H9 (cell line): Measurements from ENCODE around the gene TMEM220. TPM values are rescaled to one million over a fixed set of nuclear protein-coding genes. Genes with fewer than 3 reads are reported as not detected.

Source experiments
- DNase-seq: peaks from one replicate; pipeline ENCODE4 v3.0.0-alpha.2; 2017
- H2AFZ ChIP-seq: one replicate; pipeline ENCODE4 v1.6.1; 2013; ENCODE audit warnings: mild to moderate bottlenecking, low read length, control low read depth, moderate library complexity
- H2AK5ac ChIP-seq: 2 replicates; pipeline ENCODE4 v1.6.1; 2013; ENCODE audit warnings: low read length, control low read depth, mixed read lengths; ENCODE audit not compliant: insufficient read length
- H2BK120ac ChIP-seq: one replicate; pipeline ENCODE4 v1.6.1; 2013; ENCODE audit warnings: low read depth, mild to moderate bottlenecking, low read length, control low read depth, inconsistent platforms; ENCODE audit not compliant: poor library complexity, severe bottlenecking
- H2BK12ac ChIP-seq: 2 replicates; pipeline ENCODE4 v1.6.1; 2013; ENCODE audit warnings: low read length, control low read depth, mixed read lengths, low read depth; ENCODE audit not compliant: insufficient read length
- H2BK15ac ChIP-seq: 2 replicates; pipeline ENCODE4 v1.6.1; 2013; ENCODE audit warnings: low read depth, low read length, control low read depth
- H2BK20ac ChIP-seq: one replicate; pipeline ENCODE4 v1.6.1; 2013; ENCODE audit warnings: low read depth, mild to moderate bottlenecking, low read length, control low read depth, inconsistent platforms; ENCODE audit not compliant: poor library complexity, severe bottlenecking
- H2BK5ac ChIP-seq: 2 replicates; pipeline ENCODE4 v1.6.1; 2013; ENCODE audit warnings: low read length, control low read depth, mixed read lengths; ENCODE audit not compliant: insufficient read length
- H3K14ac ChIP-seq: 2 replicates; pipeline ENCODE4 v1.6.1; 2013; ENCODE audit warnings: low read length, control low read depth; ENCODE audit not compliant: insufficient read depth
- H3K18ac ChIP-seq: 2 replicates; pipeline ENCODE4 v1.6.1; 2013; ENCODE audit warnings: low read depth, mild to moderate bottlenecking, mixed read lengths, low read length, control low read depth; ENCODE audit not compliant: insufficient read length
- H3K23ac ChIP-seq: 2 replicates; pipeline ENCODE4 v1.6.1; 2013; ENCODE audit warnings: low read length, control low read depth, mixed read lengths, low read depth; ENCODE audit not compliant: insufficient read length
- H3K23me2 ChIP-seq: 2 replicates; pipeline ENCODE4 v1.6.1; 2013; ENCODE audit warnings: low read depth, mild to moderate bottlenecking, mixed read lengths, low read length, control low read depth; ENCODE audit not compliant: insufficient read length, poor library complexity, severe bottlenecking
- H3K27ac ChIP-seq: 2 replicates; pipeline ENCODE4 v1.5.1; 2013; ENCODE audit warnings: low read length, control low read depth, mixed read lengths, low read depth; ENCODE audit not compliant: insufficient read length
- H3K27me3 ChIP-seq: 2 replicates; pipeline ENCODE4 v1.6.1; 2013; ENCODE audit warnings: low read length, control low read depth, inconsistent platforms; ENCODE audit not compliant: insufficient read depth
- H3K4ac ChIP-seq: 2 replicates; pipeline ENCODE4 v1.6.1; 2013; ENCODE audit warnings: low read depth, mild to moderate bottlenecking, control low read depth, inconsistent platforms, low read length, moderate library complexity
- H3K4me1 ChIP-seq: 2 replicates; pipeline ENCODE4 v1.6.1; 2013; ENCODE audit warnings: low read length, control low read depth, inconsistent platforms; ENCODE audit not compliant: insufficient read depth
- H3K4me2 ChIP-seq: 2 replicates; pipeline ENCODE4 v1.6.1; 2013; ENCODE audit warnings: low read length, control low read depth, mixed read lengths; ENCODE audit not compliant: insufficient read length, insufficient read depth
- H3K56ac ChIP-seq: 2 replicates; pipeline ENCODE4 v1.6.1; 2013; ENCODE audit warnings: low read depth, mild to moderate bottlenecking, mixed read lengths, low read length, control low read depth; ENCODE audit not compliant: insufficient read length
- H3K79me1 ChIP-seq: 2 replicates; pipeline ENCODE4 v1.6.1; 2013; ENCODE audit warnings: low read depth, mild to moderate bottlenecking, moderate library complexity, low read length, control low read depth, inconsistent platforms; ENCODE audit not compliant: insufficient read depth, poor library complexity, severe bottlenecking
- H3K79me2 ChIP-seq: 2 replicates; pipeline ENCODE4 v1.6.1; 2013; ENCODE audit warnings: low read length, control low read depth, inconsistent platforms; ENCODE audit not compliant: insufficient read depth
- H3K9ac ChIP-seq: 2 replicates; pipeline ENCODE4 v1.6.1; 2013; ENCODE audit warnings: low read length, control low read depth, mixed read lengths; ENCODE audit not compliant: insufficient read length; ENCODE audit errors: extremely low read depth
- H3K9me3 ChIP-seq: one replicate; pipeline ENCODE4 v1.6.1; 2013; ENCODE audit warnings: low read depth, low read length, inconsistent platforms; ENCODE audit not compliant: control insufficient read depth
- H3T11ph ChIP-seq: one replicate; pipeline ENCODE4 v1.6.1; 2013; ENCODE audit warnings: mild to moderate bottlenecking, low read length, control low read depth, inconsistent platforms
- H4K20me1 ChIP-seq: one replicate; pipeline ENCODE4 v1.6.1; 2013; ENCODE audit not compliant: control insufficient read depth, insufficient read length, insufficient read depth
- H4K5ac ChIP-seq: 2 replicates; pipeline ENCODE4 v1.6.1; 2013; ENCODE audit warnings: low read depth, mild to moderate bottlenecking, mixed read lengths, low read length, control low read depth; ENCODE audit not compliant: insufficient read length
- H4K8ac ChIP-seq: replicated peaks from 2 replicates; pipeline ENCODE4 v1.6.1; 2013; ENCODE audit warnings: low read length, control low read depth, mixed read lengths, low read depth; ENCODE audit not compliant: insufficient read length
- H4K91ac ChIP-seq: 2 replicates; pipeline ENCODE4 v1.6.1; 2013; ENCODE audit warnings: low read depth, mild to moderate bottlenecking, moderate library complexity, mixed read lengths, low read length, control low read depth; ENCODE audit not compliant: insufficient read length
- H3K27ac Mint-ChIP-seq, 3 experiments: 2 replicates in 2 of 3; 3 replicates in 1 of 3; pipeline ENCODE4 v1.8.0; 2020 to 2021; ENCODE audit warnings: mixed read lengths in 3 of 3, mild to moderate bottlenecking in 1 of 3, moderate library complexity in 1 of 3
- H3K27me3 Mint-ChIP-seq: 2 replicates; pipeline ENCODE4 v1.8.0; 2021; ENCODE audit warnings: low read depth, mild to moderate bottlenecking, moderate library complexity, mixed read lengths
- H3K36me3 Mint-ChIP-seq, 3 experiments: 2 replicates in 2 of 3; 3 replicates in 1 of 3; pipeline ENCODE4 v1.8.0; 2020 to 2021; ENCODE audit warnings: low read depth in 3 of 3, mixed read lengths in 3 of 3; ENCODE audit not compliant: insufficient read depth in 1 of 3
- H3K4me1 Mint-ChIP-seq, 2 experiments: 2 replicates each; pipeline ENCODE4 v1.8.0; 2020; ENCODE audit warnings: mixed read lengths in 2 of 2
- H3K4me3 Mint-ChIP-seq, 2 experiments: 2 replicates in 1 of 2; 3 replicates in 1 of 2; pipeline ENCODE4 v1.8.0; 2020 to 2021; ENCODE audit warnings: mild to moderate bottlenecking in 2 of 2, mixed read lengths in 2 of 2, moderate library complexity in 1 of 2
- H3K9me3 Mint-ChIP-seq, 2 experiments: 2 replicates in 1 of 2; 3 replicates in 1 of 2; pipeline ENCODE4 v1.8.0; 2020; ENCODE audit warnings: mild to moderate bottlenecking in 2 of 2, mixed read lengths in 2 of 2, moderate library complexity in 1 of 2
- WGBS: extraction: QIAGEN DNeasy Blood & Tissue Kit; methylation state at CpG from one replicate; pipeline ENCODE4 v1.1.7; 2013; ENCODE audit warnings: missing lambda C conversion rate, low lambda C conversion rate, mixed read lengths; ENCODE audit not compliant: insufficient read length; ENCODE audit errors: extremely low coverage; 5-methylcytosine and 5-hydroxymethylcytosine counted together
- total RNA-seq: library from RNA; stranded (reverse); gene quantifications from 2 replicates; pipeline ENCODE4 v1.2.1, GENCODE V29; 2021
- TF ChIP-seq, protein P1 (sequence below): fragments of 200-600 bp; sonication (generic); conservative IDR thresholded peaks from 3 replicates; pipeline ENCODE4 v1.8.0; 2021; ENCODE audit warnings: antibody characterized with exemption, mild to moderate bottlenecking

Gene TMEM220
- total RNA-seq, 1 experiment from 2014 or later: 6.1 TPM

DNA sequence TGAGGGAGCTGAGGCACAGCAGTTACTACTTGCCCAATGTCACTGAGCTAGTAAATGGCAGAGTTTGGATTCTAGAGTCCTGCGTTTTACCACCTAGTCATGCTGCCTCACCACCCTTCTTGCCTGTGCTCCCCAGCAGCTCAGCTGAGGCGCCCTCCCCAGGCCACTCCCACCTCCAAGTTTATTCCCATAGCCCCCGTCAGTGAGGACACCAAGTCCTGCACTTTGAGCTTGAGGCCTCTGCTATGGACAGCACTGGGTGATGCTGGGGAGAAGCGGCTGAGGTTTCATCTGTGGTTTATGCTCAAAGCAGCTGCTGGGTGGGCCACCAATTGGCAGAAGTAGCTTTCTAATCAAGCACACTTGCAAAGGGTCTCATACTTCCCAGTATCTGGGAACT lies 37.4 kb upstream of the TMEM220 start:
- Histone ChIP-seq H3K23me2 (no peaks in the 10 kb centered on the region), H3K27me3 (no peaks in the 10 kb centered on the region), H3K4me1 (no peaks in the 10 kb centered on the region), H3K79me2 (no peaks in the 10 kb centered on the region), H2BK12ac (no peak overlapping the region), H2AFZ (no peak overlapping the region), H3K14ac (no peak overlapping the region), H3K18ac (no peak overlapping the region), H4K20me1 (no peaks in the 10 kb centered on the region), H2BK120ac (no peak overlapping the region), H2BK5ac (no peak overlapping the region), H2AK5ac (no peak overlapping the region), H3K9me3 (no peaks in the 10 kb centered on the region), H2BK20ac (no peak overlapping the region), H3K56ac (no peak overlapping the region), H2BK15ac (no peak overlapping the region), H3K4ac (no peak overlapping the region), H3K79me1 (no peaks in the 10 kb centered on the region), H4K5ac (no peak overlapping the region), H4K8ac (no peak overlapping the region), H3K9ac (no peak overlapping the region), H3K27ac (no peak overlapping the region), H3K23ac (no peak overlapping the region), H3K4me2 (no peak overlapping the region), H3T11ph (no peak overlapping the region), H4K91ac (no peak overlapping the region)
- no peak for DNase-seq
- Mint-ChIP-seq H3K4me1 (no peaks in the 10 kb centered on the region), H3K27ac (no peak overlapping the region), H3K9me3 (peaks cover 0 to 10% of the 10 kb centered on the region in 2 experiments; a peak in 3 of 5 replicates), H3K4me3 (no peak overlapping the region), H3K36me3 (peaks cover 0 to 5% (median 5%) of the 10 kb centered on the region in 3 experiments; a peak in 3 of 7 replicates), H3K27me3 (no peaks in the 10 kb centered on the region)
- no CpG with 5 or more reads among the region's 4 CpGs for WGBS
- TF ChIP-seq, protein P1, sequence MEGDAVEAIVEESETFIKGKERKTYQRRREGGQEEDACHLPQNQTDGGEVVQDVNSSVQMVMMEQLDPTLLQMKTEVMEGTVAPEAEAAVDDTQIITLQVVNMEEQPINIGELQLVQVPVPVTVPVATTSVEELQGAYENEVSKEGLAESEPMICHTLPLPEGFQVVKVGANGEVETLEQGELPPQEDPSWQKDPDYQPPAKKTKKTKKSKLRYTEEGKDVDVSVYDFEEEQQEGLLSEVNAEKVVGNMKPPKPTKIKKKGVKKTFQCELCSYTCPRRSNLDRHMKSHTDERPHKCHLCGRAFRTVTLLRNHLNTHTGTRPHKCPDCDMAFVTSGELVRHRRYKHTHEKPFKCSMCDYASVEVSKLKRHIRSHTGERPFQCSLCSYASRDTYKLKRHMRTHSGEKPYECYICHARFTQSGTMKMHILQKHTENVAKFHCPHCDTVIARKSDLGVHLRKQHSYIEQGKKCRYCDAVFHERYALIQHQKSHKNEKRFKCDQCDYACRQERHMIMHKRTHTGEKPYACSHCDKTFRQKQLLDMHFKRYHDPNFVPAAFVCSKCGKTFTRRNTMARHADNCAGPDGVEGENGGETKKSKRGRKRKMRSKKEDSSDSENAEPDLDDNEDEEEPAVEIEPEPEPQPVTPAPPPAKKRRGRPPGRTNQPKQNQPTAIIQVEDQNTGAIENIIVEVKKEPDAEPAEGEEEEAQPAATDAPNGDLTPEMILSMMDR: no peak
